Measurements from ENCODE around the gene GALT. TPM values are rescaled to one million over a fixed set of nuclear protein-coding genes. Genes with fewer than 3 reads are reported as not detected.

GALT gene
- total and polyA plus RNA-seq, 7 experiments from 2014 or later: 57.6 to 217 (median 158) TPM

DNA sequence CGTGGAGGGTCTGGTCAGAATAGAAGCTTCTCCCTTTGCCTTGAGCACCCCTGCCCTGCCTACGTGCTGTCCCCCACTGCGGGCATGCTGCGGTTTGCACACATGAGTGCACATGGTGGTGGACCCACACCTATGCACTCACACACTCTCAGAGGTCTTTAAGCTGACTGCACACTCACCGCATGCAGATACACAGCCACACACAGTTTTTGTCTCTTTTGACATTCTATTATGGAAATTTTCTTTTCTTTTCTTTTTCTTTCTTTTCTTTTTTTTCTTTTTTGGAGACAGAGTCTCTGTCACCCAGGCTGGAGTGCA, 17.0 kb upstream of the GALT start:
- H3K4me1 ChIP-seq (ENCODE audit: control insufficient read depth in 2 of 2, insufficient read depth in 2 of 2, low read length in 2 of 2): peaks cover 9 to 15% of the 10 kb centered on the region in 2 donors
- H3K9me3 Mint-ChIP-seq: peaks cover 0 to 1% (median 0%) of the 10 kb centered on the region in 11 donors
- DNase-seq (no peak), ATAC-seq (no peak)
- H3K27me3 ChIP-seq (ENCODE audit: control insufficient read depth in 2 of 2, insufficient read depth in 2 of 2, low read length in 2 of 2): peaks cover 13 to 40% of the 10 kb centered on the region in 2 donors
- no peaks in the 10 kb centered on the region for H3K9me3 ChIP-seq (ENCODE audit: control insufficient read depth in 2 of 3, low read length in 3 of 3)
- peak overlapping the region; percentile 78 to 90 (median 84) for H3K4me3 Mint-ChIP-seq
- POLR2A ChIA-PET: interaction anchor here (0.8 to 2.7 kb wide), 4 partner anchors 8 to 17 kb away, joined by 3 to 7 read pairs (median 5); partner anchors contain the start of genes DCTN3, RPP25L and SIGMAR1
- H3K36me3 Mint-ChIP-seq: peaks cover 0 to 5% (median 4%) of the 10 kb centered on the region in 5 donors
- H3K4me3 ChIP-seq (ENCODE audit: low read length): peak overlapping the region; percentile 55
- H3K4me1 Mint-ChIP-seq: peaks cover 18 to 40% (median 22%) of the 10 kb centered on the region in 7 donors
- H3K27ac ChIP-seq (ENCODE audit: low read depth, low read length): no peak overlapping the region
- CTCF ChIA-PET: no interaction called here
- H3K27ac Mint-ChIP-seq: no peak overlapping the region
- H3K36me3 ChIP-seq (ENCODE audit: control insufficient read depth in 2 of 3, insufficient read depth in 3 of 3, low read length in 3 of 3): peaks cover 0 to under 1% (median 0%) of the 10 kb centered on the region in 3 experiments
- H3K27me3 Mint-ChIP-seq: peaks cover 37 to 63% (median 51%) of the 10 kb centered on the region in 5 donors
- intact Hi-C loops (cut with micrococcal nuclease): no loop called here

DNA sequence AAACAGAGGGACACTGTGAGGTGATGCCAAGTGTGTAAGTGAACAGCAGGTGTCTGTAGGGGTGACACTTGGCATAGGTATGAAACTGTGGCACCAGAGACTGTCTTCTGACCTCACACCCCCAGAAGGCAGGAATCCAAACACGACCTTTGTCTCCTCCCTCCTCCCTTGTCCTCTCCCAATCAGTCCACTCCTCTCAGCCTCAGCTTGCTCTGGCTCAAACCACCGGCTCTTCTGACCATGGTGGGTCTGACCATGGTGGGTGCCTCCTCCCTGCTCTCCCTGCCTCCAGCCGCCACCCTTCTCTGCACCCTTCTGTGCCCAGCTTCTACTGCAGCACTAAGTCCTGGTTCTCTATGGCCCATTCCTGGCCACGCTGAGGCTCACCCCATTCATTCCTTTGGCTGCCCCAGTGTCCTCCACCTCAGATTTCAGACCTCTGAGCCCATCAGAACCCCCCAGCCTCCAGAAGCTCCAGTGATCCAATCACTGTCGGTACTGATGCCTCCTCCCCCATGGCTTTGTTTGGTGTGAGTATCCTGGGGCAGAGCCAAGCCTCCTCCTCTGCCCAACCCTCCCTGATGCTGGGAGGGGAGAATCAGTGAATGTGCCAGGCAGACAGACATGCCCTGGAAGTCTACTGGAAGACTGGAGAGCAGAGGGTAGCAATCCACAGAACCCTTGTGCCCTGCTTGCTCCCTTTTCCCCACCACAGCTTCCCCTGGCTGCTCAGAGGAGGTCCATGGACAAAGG, 15.9 kb upstream of the GALT start:
- peaks cover 13 to 34% of the 10 kb centered on the region in 2 donors for H3K27me3 ChIP-seq (ENCODE audit: control insufficient read depth in 2 of 2, insufficient read depth in 2 of 2, low read length in 2 of 2)
- peak overlapping the region in 1 of 9 donors; percentile 26 for H3K27ac Mint-ChIP-seq
- peaks cover 10 to 19% of the 10 kb centered on the region in 2 donors for H3K4me1 ChIP-seq (ENCODE audit: control insufficient read depth in 2 of 2, insufficient read depth in 2 of 2, low read length in 2 of 2)
- H3K9me3 ChIP-seq (ENCODE audit: control insufficient read depth in 2 of 3, low read length in 3 of 3): no peaks in the 10 kb centered on the region
- peaks cover 0 to 8% (median 4%) of the 10 kb centered on the region in 5 donors for H3K36me3 Mint-ChIP-seq
- peaks cover 0 to 12% (median 0%) of the 10 kb centered on the region in 3 experiments for H3K36me3 ChIP-seq (ENCODE audit: control insufficient read depth in 2 of 3, insufficient read depth in 3 of 3, low read length in 3 of 3)
- H3K4me1 Mint-ChIP-seq: peaks cover 20 to 49% (median 29%) of the 10 kb centered on the region in 7 donors
- DNase-seq (no peak), ATAC-seq (no peak)
- POLR2A ChIA-PET: interaction anchor here (0.6 to 2.7 kb wide), 4 partner anchors 10 to 630 kb away, joined by 3 to 7 read pairs (median 5); partner anchors contain the start of gene DCTN3
- intact Hi-C loops (cut with micrococcal nuclease): loop anchor here (5.0 to 10.0 kb wide), 5 partner anchors 38 to 974 kb away; partner anchors contain the start of genes DNAJB5 (in 1 of the 2), TESK1 (in 1 of the 2), UBAP1 (in 1 of the 2) and UBE2R2 (in 1 of the 2)
- H3K4me3 ChIP-seq (ENCODE audit: low read length): no peak overlapping the region
- peaks cover 32 to 53% (median 49%) of the 10 kb centered on the region in 5 donors for H3K27me3 Mint-ChIP-seq
- CTCF ChIA-PET: interaction anchor here (1.1 to 8.0 kb wide), 2 partner anchors 13 to 18 kb away, joined by 4 to 98 read pairs; partner anchors contain the start of gene RPP25L
- H3K4me3 Mint-ChIP-seq: peak overlapping the region in 7 of 10 donors; percentile 18 to 90 (median 68)
- no peak overlapping the region for H3K27ac ChIP-seq (ENCODE audit: low read depth, low read length)
- peaks cover 0 to 1% (median 0%) of the 10 kb centered on the region in 11 donors for H3K9me3 Mint-ChIP-seq

DNA sequence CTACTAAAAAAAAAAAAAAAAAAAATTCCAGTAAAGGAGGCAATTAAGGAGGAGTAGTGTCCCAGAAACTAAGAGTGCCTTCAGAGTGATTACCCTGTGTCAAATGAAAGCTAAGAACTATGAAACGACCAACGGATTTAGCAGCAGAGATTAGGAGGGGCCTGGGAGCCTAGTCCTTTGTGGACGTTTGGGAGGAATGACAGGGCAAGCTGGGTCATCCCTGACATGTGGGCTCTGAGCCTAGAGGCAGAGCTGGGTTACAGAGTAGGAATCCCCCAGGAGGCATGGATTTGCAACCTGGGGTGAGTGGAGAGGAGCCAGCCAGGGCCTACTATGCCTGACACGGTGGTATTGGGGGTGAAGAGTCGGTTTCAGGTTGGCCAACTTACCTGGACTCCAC, 13.3 kb upstream of the GALT start:
- Mint-ChIP-seq H3K4me3 (no peak overlapping the region), H3K9me3 (peaks cover 0 to 1% (median 0%) of the 10 kb centered on the region in 11 donors), H3K27ac (no peak overlapping the region), H3K4me1 (peaks cover 31 to 56% (median 41%) of the 10 kb centered on the region in 7 donors), H3K27me3 (peaks cover 11 to 29% (median 24%) of the 10 kb centered on the region in 5 donors), H3K36me3 (peaks cover 0 to 8% (median 4%) of the 10 kb centered on the region in 5 donors)
- intact Hi-C loops (cut with micrococcal nuclease): loop anchor here (5.0 to 10.0 kb wide), 5 partner anchors 41 to 972 kb away; partner anchors contain the start of genes DNAJB5 (in 1 of the 2), TESK1 (in 1 of the 2), UBAP1 (in 1 of the 2) and UBE2R2 (in 1 of the 2)
- ChIA-PET CTCF (interaction anchor here (0.7 to 8.0 kb wide), 10 partner anchors 12 to 229 kb away, joined by 3 to 98 read pairs (median 12); partner anchors contain the start of genes DCTN3, GALT and RPP25L), POLR2A (interaction anchor here (0.6 to 7.0 kb wide), 5 partner anchors 10 to 211 kb away, joined by 4 to 99 read pairs (median 12); partner anchors contain the start of genes DCTN3, GALT and RPP25L)
- peaks cover 4 to 10% of the 10 kb centered on the region in 2 donors for H3K27me3 ChIP-seq (ENCODE audit: control insufficient read depth in 2 of 2, insufficient read depth in 2 of 2, low read length in 2 of 2)
- no peak overlapping the region for H3K27ac ChIP-seq (ENCODE audit: low read depth, low read length)
- no peaks in the 10 kb centered on the region for H3K9me3 ChIP-seq (ENCODE audit: control insufficient read depth in 2 of 3, low read length in 3 of 3)
- DNase-seq (no peak), ATAC-seq (no peak)
- no peak overlapping the region for H3K4me3 ChIP-seq (ENCODE audit: low read length)
- peaks cover 22 to 26% of the 10 kb centered on the region in 2 donors for H3K4me1 ChIP-seq (ENCODE audit: control insufficient read depth in 2 of 2, insufficient read depth in 2 of 2, low read length in 2 of 2)
- H3K36me3 ChIP-seq (ENCODE audit: control insufficient read depth in 2 of 3, insufficient read depth in 3 of 3, low read length in 3 of 3): peaks cover 0 to 13% (median 0%) of the 10 kb centered on the region in 3 experiments

DNA sequence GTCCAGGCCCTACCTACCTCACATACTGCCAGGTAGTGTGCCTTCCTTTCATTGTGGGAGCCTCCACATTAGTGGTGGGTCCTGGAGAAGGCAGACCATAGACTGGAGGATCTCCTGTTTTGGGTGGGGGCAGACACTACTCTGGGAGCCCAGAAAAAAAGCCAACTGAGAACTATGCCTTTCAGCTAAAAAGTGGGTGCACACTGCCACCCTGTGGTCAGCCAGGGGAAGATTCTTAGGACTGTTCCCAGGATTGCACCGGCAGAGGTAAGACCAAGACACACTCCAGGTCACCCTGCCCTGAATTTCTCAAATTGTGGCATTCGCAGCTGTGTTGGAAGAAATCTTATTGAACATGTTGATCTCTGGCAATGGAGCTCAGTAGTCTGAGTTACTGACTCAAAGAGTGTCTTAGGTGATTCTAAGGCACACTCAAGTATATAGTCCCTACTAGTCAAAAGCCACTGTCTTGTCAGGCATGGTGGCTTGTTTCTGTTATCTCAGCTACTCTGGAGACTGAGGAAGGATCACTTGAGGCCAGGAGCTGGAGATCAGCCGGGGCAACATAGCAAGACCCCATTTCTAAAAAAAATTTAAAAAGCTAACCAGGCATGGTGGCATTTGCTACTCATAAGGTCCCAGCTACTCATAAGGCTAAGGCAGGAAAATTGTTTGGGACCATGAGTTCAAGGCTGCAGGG, 12.5 kb upstream of the GALT start:
- intact Hi-C loops (cut with micrococcal nuclease): loop anchor here (1.0 to 10.0 kb wide), 10 partner anchors 22 to 971 kb away; partner anchors contain the start of genes RPP25L (in 2 of the 2), DNAJB5 (in 1 of the 2), TESK1 (in 1 of the 2) and UBAP1 (in 1 of the 2)
- H3K4me3 ChIP-seq (ENCODE audit: low read length): no peak overlapping the region
- Mint-ChIP-seq H3K9me3 (peaks cover 0 to 2% (median 0%) of the 10 kb centered on the region in 11 donors), H3K4me3 (peak overlapping the region in 3 of 10 donors; percentile 2 to 58 (median 17)), H3K27me3 (peaks cover 5 to 23% (median 18%) of the 10 kb centered on the region in 5 donors), H3K27ac (peak overlapping the region in 3 of 9 donors; percentile 22 to 29 (median 23)), H3K4me1 (peaks cover 33 to 59% (median 43%) of the 10 kb centered on the region in 7 donors), H3K36me3 (peaks cover 0 to 8% (median 3%) of the 10 kb centered on the region in 5 donors)
- ATAC-seq: peak; percentile 44
- H3K27me3 ChIP-seq (ENCODE audit: control insufficient read depth in 2 of 2, insufficient read depth in 2 of 2, low read length in 2 of 2): peaks cover 0 to 5% of the 10 kb centered on the region in 2 donors
- DNase-seq: peak; percentile 58 to 79 (median 72)
- peaks cover 25 to 27% of the 10 kb centered on the region in 2 donors for H3K4me1 ChIP-seq (ENCODE audit: control insufficient read depth in 2 of 2, insufficient read depth in 2 of 2, low read length in 2 of 2)
- POLR2A ChIA-PET: interaction anchor here (0.9 to 7.0 kb wide), 10 partner anchors 9 to 229 kb away, joined by 3 to 99 read pairs (median 6); partner anchors contain the start of genes DCTN3, GALT and RPP25L
- H3K9me3 ChIP-seq (ENCODE audit: control insufficient read depth in 2 of 3, low read length in 3 of 3): no peaks in the 10 kb centered on the region
- H3K36me3 ChIP-seq (ENCODE audit: control insufficient read depth in 2 of 3, insufficient read depth in 3 of 3, low read length in 3 of 3): peaks cover 0 to 13% (median 0%) of the 10 kb centered on the region in 3 experiments
- CTCF ChIA-PET: interaction anchor here (0.7 to 8.0 kb wide), 24 partner anchors 8 to 1058 kb away, joined by 3 to 98 read pairs (median 4); partner anchors contain the start of genes DCTN3, GALT and RPP25L
- no peak overlapping the region for H3K27ac ChIP-seq (ENCODE audit: low read depth, low read length)

DNA sequence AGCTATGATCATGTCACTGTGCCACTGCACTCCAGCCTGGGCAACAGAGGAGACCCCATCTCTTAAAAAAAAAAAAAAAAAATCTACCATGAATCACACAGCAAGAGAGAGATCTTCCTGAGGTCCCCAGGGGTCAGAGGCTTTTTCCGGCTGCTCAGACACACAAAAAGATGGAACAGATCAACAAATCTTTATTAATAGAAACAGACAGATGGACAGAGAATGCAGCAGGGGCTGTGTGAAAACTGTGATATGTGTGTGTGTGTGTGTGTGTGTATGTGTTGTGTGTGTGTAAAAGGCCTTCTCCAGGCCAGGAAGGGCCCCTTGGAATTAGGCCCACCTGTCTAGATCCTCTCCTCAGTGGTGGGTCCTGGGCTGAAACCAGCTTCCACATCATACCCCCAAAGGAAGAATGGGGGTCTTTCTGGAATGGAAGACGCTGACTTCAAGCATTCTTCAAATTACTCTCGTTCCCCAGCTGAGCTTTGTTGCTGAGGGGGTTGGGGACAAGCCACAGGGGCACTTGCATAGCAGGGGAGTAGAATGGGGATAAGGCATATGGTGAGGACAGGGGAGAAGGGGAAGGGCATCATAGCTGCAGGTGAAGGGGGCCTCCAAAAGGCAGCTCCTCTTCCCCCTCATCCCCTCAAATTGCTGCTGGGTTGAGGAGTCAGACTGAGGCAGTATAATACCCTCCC, 11.8 kb upstream of the GALT start:
- H3K4me1 Mint-ChIP-seq: peaks cover 27 to 53% (median 37%) of the 10 kb centered on the region in 7 donors
- Histone ChIP-seq H3K27ac (ENCODE audit: low read depth, low read length) (no peak overlapping the region), H3K4me3 (ENCODE audit: low read length) (no peak overlapping the region), H3K36me3 (ENCODE audit: control insufficient read depth in 2 of 3, insufficient read depth in 3 of 3, low read length in 3 of 3) (peaks cover 0 to 13% (median 0%) of the 10 kb centered on the region in 3 experiments), H3K4me1 (ENCODE audit: control insufficient read depth in 2 of 2, insufficient read depth in 2 of 2, low read length in 2 of 2) (peaks cover 21 to 22% of the 10 kb centered on the region in 2 donors), H3K9me3 (ENCODE audit: control insufficient read depth in 2 of 3, low read length in 3 of 3) (no peaks in the 10 kb centered on the region), H3K27me3 (ENCODE audit: control insufficient read depth in 2 of 2, insufficient read depth in 2 of 2, low read length in 2 of 2) (no peaks in the 10 kb centered on the region)
- no peak for DNase-seq
- no peak overlapping the region for H3K27ac Mint-ChIP-seq
- ATAC-seq: no peak
- POLR2A ChIA-PET: interaction anchor here (0.9 to 7.0 kb wide), 10 partner anchors 8 to 229 kb away, joined by 3 to 99 read pairs (median 5); partner anchors contain the start of genes DCTN3, GALT and RPP25L
- H3K36me3 Mint-ChIP-seq: peaks cover 0 to 5% (median 3%) of the 10 kb centered on the region in 5 donors
- CTCF ChIA-PET: interaction anchor here (0.7 to 8.0 kb wide), 25 partner anchors 9 to 1057 kb away, joined by 3 to 98 read pairs (median 4); partner anchors contain the start of genes CCL27, DCTN3, GALT and RPP25L
- intact Hi-C loops (cut with micrococcal nuclease): loop anchor here (1.0 to 10.0 kb wide), 10 partner anchors 22 to 970 kb away; partner anchors contain the start of genes RPP25L (in 2 of the 2), DNAJB5 (in 1 of the 2), TESK1 (in 1 of the 2) and UBAP1 (in 1 of the 2)
- peak overlapping the region in 1 of 10 donors; percentile 38 for H3K4me3 Mint-ChIP-seq
- H3K27me3 Mint-ChIP-seq: peaks cover 0 to 16% (median 11%) of the 10 kb centered on the region in 5 donors
- peaks cover 0 to 2% (median 0%) of the 10 kb centered on the region in 11 donors for H3K9me3 Mint-ChIP-seq

All from naive thymus-derived CD4-positive, alpha-beta T cell (primary cell).